GM23338 (cell line): ENCODE data around the gene SKP1. TPM values are rescaled to one million over a fixed set of nuclear protein-coding genes. Genes with fewer than 3 reads are reported as not detected.

Source experiments
- ATAC-seq: fragments of 200-7000 bp; cut with Tn5 transposase; 3 replicates; pipeline ENCODE4 v1.9.1; 2020
- DNase-seq: peaks from one replicate; pipeline ENCODE4 v3.0.0-alpha.2; 2015; ENCODE audit warnings: low spot score
- H2AFZ ChIP-seq: fragments of 200-600 bp; sonication (generic); 2 replicates; pipeline ENCODE4 v1.8.0; 2016; ENCODE audit warnings: antibody characterized with exemption, mild to moderate bottlenecking, moderate library complexity
- H3F3A ChIP-seq: fragments of 200-600 bp; sonication (generic); replicated peaks from 2 replicates; pipeline ENCODE4 v1.8.0; 2017; ENCODE audit warnings: antibody characterized with exemption, mixed run types, low read depth
- H3K27ac ChIP-seq: fragments of 200-600 bp; sonication (generic); 2 replicates; pipeline ENCODE4 v1.6.1; 2016; ENCODE audit warnings: low read depth
- H3K27me3 ChIP-seq: fragments of 200-600 bp; sonication (generic); 2 replicates; pipeline ENCODE4 v1.8.0; 2016; ENCODE audit warnings: mild to moderate bottlenecking, mixed run types, moderate library complexity; ENCODE audit not compliant: insufficient read depth
- H3K36me3 ChIP-seq: fragments of 200-600 bp; sonication (generic); 2 replicates; pipeline ENCODE4 v1.8.0; 2016; ENCODE audit warnings: mild to moderate bottlenecking; ENCODE audit not compliant: insufficient read depth
- H3K4me1 ChIP-seq: fragments of 200-600 bp; sonication (generic); 2 replicates; pipeline ENCODE4 v1.8.0; 2016; ENCODE audit warnings: mild to moderate bottlenecking, moderate library complexity; ENCODE audit not compliant: insufficient read depth
- H3K4me2 ChIP-seq: fragments of 200-600 bp; sonication (generic); 2 replicates; pipeline ENCODE4 v1.7.1; 2017; ENCODE audit warnings: mixed run types
- H3K4me3 ChIP-seq: fragments of 200-600 bp; sonication (generic); 2 replicates; pipeline ENCODE4 v1.6.1; 2016; ENCODE audit warnings: mixed run types
- H3K79me2 ChIP-seq: fragments of 200-600 bp; sonication (generic); replicated peaks from 2 replicates; pipeline ENCODE4 v1.8.0; 2017; ENCODE audit warnings: mild to moderate bottlenecking; ENCODE audit not compliant: insufficient read depth
- H3K9me2 ChIP-seq: fragments of 200-600 bp; sonication (generic); 2 replicates; pipeline ENCODE4 v1.8.0; 2017; ENCODE audit not compliant: insufficient read depth
- H4K20me1 ChIP-seq: fragments of 200-600 bp; sonication (generic); replicated peaks from 2 replicates; pipeline ENCODE4 v1.8.0; 2017; ENCODE audit warnings: mild to moderate bottlenecking; ENCODE audit not compliant: insufficient read depth
- H3K27ac Mint-ChIP-seq: 2 replicates; pipeline ENCODE4 v1.8.0; 2020; ENCODE audit warnings: inconsistent platforms, mild to moderate bottlenecking, moderate library complexity, mixed read lengths
- H3K27me3 Mint-ChIP-seq: 3 replicates; pipeline ENCODE4 v1.8.0; 2022; ENCODE audit warnings: low read depth, mild to moderate bottlenecking, moderate library complexity, mixed read lengths, inconsistent platforms; ENCODE audit not compliant: insufficient read depth, poor library complexity
- H3K36me3 Mint-ChIP-seq: 3 replicates; pipeline ENCODE4 v1.8.0; 2021; ENCODE audit warnings: low read depth, mild to moderate bottlenecking, inconsistent platforms, moderate library complexity, mixed read lengths
- H3K4me1 Mint-ChIP-seq: 3 replicates; pipeline ENCODE4 v1.8.0; 2020; ENCODE audit warnings: mild to moderate bottlenecking, inconsistent platforms, mixed read lengths
- H3K4me3 Mint-ChIP-seq: 3 replicates; pipeline ENCODE4 v1.8.0; 2021; ENCODE audit warnings: moderate library complexity, mild to moderate bottlenecking, inconsistent platforms, mixed read lengths
- H3K9me3 Mint-ChIP-seq: 3 replicates; pipeline ENCODE4 v1.8.0; 2020; ENCODE audit warnings: moderate library complexity, mild to moderate bottlenecking, inconsistent platforms, mixed read lengths
- CREB1 ChIP-seq: fragments of 250-450 bp; sonication (Bioruptor Pico); IDR thresholded peaks from 2 replicates; pipeline ENCODE4 v1.5.0; 2020; ENCODE audit warnings: low read depth, mild to moderate bottlenecking, moderate library complexity
- ETS1 ChIP-seq: IDR thresholded peaks from 2 replicates; pipeline ENCODE4 v1.6.1; 2016; ENCODE audit warnings: antibody characterized with exemption
- EZH2 ChIP-seq: fragments of 200-600 bp; sonication (generic); IDR thresholded peaks from one replicate; pipeline ENCODE4 v1.8.0; 2017; ENCODE audit warnings: antibody characterized with exemption, mild to moderate bottlenecking, low read depth; ENCODE audit not compliant: unreplicated experiment
- EZH2phosphoT487 ChIP-seq: fragments of 200-600 bp; sonication (generic); IDR thresholded peaks from one replicate; pipeline ENCODE4 v1.8.1; 2018; ENCODE audit warnings: antibody characterized with exemption; ENCODE audit not compliant: unreplicated experiment
- JUNB ChIP-seq: IDR thresholded peaks from one replicate; pipeline ENCODE4 v1.6.1; 2016; ENCODE audit warnings: antibody characterized with exemption; ENCODE audit not compliant: unreplicated experiment
- NANOG ChIP-seq: IDR thresholded peaks from 2 replicates; pipeline ENCODE4 v1.6.1; 2016; ENCODE audit warnings: antibody characterized with exemption, borderline replicate concordance
- POLR2AphosphoS5 ChIP-seq: IDR thresholded peaks from 2 replicates; pipeline ENCODE4 v1.6.1; 2016; ENCODE audit warnings: antibody characterized with exemption, low read depth
- REST ChIP-seq: IDR thresholded peaks from one replicate; pipeline ENCODE4 v1.6.1; 2018; ENCODE audit warnings: antibody characterized with exemption; ENCODE audit not compliant: unreplicated experiment
- STAT1 ChIP-seq: IDR thresholded peaks from one replicate; pipeline ENCODE4 v1.6.1; 2016; ENCODE audit warnings: antibody characterized with exemption; ENCODE audit not compliant: unreplicated experiment
- ZNF114 ChIP-seq: fragments of 250-450 bp; sonication (Bioruptor Pico); IDR thresholded peaks from 2 replicates; pipeline ENCODE4 v1.5.0; 2020; ENCODE audit warnings: mild to moderate bottlenecking, moderate library complexity
- ZNF331 ChIP-seq: fragments of 250-450 bp; sonication (Bioruptor Pico); IDR thresholded peaks from 2 replicates; pipeline ENCODE4 v1.5.0; 2020; ENCODE audit warnings: low read depth, mild to moderate bottlenecking, moderate library complexity
- polyA plus RNA-seq: library from polyadenylated mRNA; unstranded; fragments of >200 nt; fragmentation: Nextera tagmentation; extraction: Ambion mirVana; gene quantifications from 2 replicates; pipeline ENCODE4 v1.2.1, GENCODE V29; 2016
- total RNA-seq: library from RNA; depleted of rRNA; stranded (reverse); fragments of >200 nt; shearing (Covaris generic); gene quantifications from 2 replicates; pipeline ENCODE4 v1.2.3, GENCODE V29; 2014
- TF ChIP-seq, protein P1 (sequence below), 2 experiments: fragments of 200-600 bp in 1 of 2; sonication (generic) in 1 of 2; conservative IDR thresholded peaks; 2 replicates each; pipeline versions ENCODE4 v1.5.1 to v1.6.1; 2016 to 2017; ENCODE audit warnings: antibody characterized with exemption in 2 of 2, low read depth in 2 of 2, mild to moderate bottlenecking in 2 of 2, moderate library complexity in 1 of 2
- TF ChIP-seq, protein P2 (sequence below): fragments of 250-450 bp; sonication (Bioruptor Pico); IDR thresholded peaks from 2 replicates; pipeline ENCODE4 v1.5.0; 2020; ENCODE audit warnings: mild to moderate bottlenecking, moderate library complexity

SKP1 gene
- total and polyA plus RNA-seq, 2 experiments from 2014 or later = 244 to 440 TPM

DNA sequence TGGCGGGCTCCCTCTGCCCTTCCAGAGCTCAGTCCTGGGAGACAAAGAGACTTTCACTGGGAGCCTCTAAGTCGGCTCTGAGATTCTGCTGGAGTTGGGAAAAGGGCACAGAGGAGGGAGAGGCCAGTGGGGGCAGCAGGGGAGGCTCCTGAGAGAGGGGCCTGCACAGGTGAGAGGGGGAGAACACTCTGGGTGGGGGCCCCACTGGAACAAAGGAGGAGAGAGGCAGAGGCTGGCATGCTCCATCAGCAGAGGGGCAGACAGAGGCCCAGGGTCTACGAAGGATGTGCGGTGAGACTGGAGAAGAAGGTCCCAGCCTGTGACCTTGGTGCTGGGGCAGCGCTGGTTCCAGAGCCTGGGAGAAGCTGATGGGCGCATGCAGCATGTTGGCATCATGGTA is 53.4 kb downstream of the SKP1 start:
- Mint-ChIP-seq H3K4me1 (no peaks in the 10 kb centered on the region), H3K9me3 (no peaks in the 10 kb centered on the region), H3K36me3 (no peaks in the 10 kb centered on the region; the same call in 2 of the 3 replicates), H3K27ac (no peak overlapping the region), H3K27me3 (peaks cover 18% of the 10 kb centered on the region), H3K4me3 (no peak overlapping the region)
- no peak overlapping the region for H3K27ac ChIP-seq
- TF ChIP-seq CREB1 (CRISPR knock-in tag) (no peak), ZNF331 (CRISPR knock-in tag) (no peak), STAT1 (no peak), REST (no peak), NANOG (no peak), POLR2AphosphoS5 (no peak), ZNF114 (CRISPR knock-in tag) (no peak), ETS1 (no peak), JUNB (no peak), EZH2 (no peak), EZH2phosphoT487 (no peak)
- TF ChIP-seq, protein P1, sequence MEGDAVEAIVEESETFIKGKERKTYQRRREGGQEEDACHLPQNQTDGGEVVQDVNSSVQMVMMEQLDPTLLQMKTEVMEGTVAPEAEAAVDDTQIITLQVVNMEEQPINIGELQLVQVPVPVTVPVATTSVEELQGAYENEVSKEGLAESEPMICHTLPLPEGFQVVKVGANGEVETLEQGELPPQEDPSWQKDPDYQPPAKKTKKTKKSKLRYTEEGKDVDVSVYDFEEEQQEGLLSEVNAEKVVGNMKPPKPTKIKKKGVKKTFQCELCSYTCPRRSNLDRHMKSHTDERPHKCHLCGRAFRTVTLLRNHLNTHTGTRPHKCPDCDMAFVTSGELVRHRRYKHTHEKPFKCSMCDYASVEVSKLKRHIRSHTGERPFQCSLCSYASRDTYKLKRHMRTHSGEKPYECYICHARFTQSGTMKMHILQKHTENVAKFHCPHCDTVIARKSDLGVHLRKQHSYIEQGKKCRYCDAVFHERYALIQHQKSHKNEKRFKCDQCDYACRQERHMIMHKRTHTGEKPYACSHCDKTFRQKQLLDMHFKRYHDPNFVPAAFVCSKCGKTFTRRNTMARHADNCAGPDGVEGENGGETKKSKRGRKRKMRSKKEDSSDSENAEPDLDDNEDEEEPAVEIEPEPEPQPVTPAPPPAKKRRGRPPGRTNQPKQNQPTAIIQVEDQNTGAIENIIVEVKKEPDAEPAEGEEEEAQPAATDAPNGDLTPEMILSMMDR (conservative IDR thresholded peaks at IDR 0.05; ENCODE audit: low read depth in 2 of 2) = no peak
- TF ChIP-seq, protein P2, sequence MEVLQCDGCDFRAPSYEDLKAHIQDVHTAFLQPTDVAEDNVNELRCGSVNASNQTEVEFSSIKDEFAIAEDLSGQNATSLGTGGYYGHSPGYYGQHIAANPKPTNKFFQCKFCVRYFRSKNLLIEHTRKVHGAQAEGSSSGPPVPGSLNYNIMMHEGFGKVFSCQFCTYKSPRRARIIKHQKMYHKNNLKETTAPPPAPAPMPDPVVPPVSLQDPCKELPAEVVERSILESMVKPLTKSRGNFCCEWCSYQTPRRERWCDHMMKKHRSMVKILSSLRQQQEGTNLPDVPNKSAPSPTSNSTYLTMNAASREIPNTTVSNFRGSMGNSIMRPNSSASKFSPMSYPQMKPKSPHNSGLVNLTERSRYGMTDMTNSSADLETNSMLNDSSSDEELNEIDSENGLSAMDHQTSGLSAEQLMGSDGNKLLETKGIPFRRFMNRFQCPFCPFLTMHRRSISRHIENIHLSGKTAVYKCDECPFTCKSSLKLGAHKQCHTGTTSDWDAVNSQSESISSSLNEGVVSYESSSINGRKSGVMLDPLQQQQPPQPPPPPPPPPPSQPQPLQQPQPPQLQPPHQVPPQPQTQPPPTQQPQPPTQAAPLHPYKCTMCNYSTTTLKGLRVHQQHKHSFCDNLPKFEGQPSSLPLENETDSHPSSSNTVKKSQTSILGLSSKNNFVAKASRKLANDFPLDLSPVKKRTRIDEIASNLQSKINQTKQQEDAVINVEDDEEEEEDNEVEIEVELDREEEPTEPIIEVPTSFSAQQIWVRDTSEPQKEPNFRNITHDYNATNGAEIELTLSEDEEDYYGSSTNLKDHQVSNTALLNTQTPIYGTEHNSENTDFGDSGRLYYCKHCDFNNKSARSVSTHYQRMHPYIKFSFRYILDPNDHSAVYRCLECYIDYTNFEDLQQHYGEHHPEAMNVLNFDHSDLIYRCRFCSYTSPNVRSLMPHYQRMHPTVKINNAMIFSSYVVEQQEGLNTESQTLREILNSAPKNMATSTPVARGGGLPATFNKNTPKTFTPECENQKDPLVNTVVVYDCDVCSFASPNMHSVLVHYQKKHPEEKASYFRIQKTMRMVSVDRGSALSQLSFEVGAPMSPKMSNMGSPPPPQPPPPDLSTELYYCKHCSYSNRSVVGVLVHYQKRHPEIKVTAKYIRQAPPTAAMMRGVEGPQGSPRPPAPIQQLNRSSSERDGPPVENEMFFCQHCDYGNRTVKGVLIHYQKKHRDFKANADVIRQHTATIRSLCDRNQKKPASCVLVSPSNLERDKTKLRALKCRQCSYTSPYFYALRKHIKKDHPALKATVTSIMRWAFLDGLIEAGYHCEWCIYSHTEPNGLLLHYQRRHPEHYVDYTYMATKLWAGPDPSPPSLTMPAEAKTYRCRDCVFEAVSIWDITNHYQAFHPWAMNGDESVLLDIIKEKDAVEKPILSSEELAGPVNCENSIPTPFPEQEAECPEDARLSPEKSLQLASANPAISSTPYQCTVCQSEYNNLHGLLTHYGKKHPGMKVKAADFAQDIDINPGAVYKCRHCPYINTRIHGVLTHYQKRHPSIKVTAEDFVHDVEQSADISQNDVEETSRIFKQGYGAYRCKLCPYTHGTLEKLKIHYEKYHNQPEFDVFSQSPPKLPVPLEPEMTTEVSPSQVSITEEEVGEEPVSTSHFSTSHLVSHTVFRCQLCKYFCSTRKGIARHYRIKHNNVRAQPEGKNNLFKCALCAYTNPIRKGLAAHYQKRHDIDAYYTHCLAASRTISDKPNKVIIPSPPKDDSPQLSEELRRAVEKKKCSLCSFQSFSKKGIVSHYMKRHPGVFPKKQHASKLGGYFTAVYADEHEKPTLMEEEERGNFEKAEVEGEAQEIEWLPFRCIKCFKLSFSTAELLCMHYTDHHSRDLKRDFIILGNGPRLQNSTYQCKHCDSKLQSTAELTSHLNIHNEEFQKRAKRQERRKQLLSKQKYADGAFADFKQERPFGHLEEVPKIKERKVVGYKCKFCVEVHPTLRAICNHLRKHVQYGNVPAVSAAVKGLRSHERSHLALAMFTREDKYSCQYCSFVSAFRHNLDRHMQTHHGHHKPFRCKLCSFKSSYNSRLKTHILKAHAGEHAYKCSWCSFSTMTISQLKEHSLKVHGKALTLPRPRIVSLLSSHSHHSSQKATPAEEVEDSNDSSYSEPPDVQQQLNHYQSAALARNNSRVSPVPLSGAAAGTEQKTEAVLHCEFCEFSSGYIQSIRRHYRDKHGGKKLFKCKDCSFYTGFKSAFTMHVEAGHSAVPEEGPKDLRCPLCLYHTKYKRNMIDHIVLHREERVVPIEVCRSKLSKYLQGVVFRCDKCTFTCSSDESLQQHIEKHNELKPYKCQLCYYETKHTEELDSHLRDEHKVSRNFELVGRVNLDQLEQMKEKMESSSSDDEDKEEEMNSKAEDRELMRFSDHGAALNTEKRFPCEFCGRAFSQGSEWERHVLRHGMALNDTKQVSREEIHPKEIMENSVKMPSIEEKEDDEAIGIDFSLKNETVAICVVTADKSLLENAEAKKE (CRISPR knock-in tag) = no peak
- no peaks in the 10 kb centered on the region for H3F3A ChIP-seq
- H3K4me3 ChIP-seq = no peak overlapping the region
- ATAC-seq (no peak), DNase-seq (no peak)
- H3K4me2 ChIP-seq = no peak overlapping the region
- no peak overlapping the region for H2AFZ ChIP-seq
- H3K79me2 ChIP-seq = no peaks in the 10 kb centered on the region
- H3K4me1 ChIP-seq = no peaks in the 10 kb centered on the region
- no peaks in the 10 kb centered on the region for H3K36me3 ChIP-seq
- H3K9me2 ChIP-seq = no peaks in the 10 kb centered on the region
- no peaks in the 10 kb centered on the region for H3K27me3 ChIP-seq
- peaks cover 5% of the 10 kb centered on the region; the same call in 1 of the 2 replicates for H4K20me1 ChIP-seq
